HG03378 (cell line): ENCODE data around the gene FSTL4.
"Not testable (repeated sequence)": the region's sequence is repeated elsewhere in the genome, so short reads cannot be mapped to it uniquely, and the experiment has no call there.

Experiments
- ATAC-seq: cut with Tn5 transposase; IDR thresholded peaks from one replicate; pipeline ENCODE4 v1.9.1; 2021; ENCODE audit warnings: mild to moderate bottlenecking, moderate library complexity; ENCODE audit not compliant: unreplicated experiment

The FSTL4 gene

DNA sequence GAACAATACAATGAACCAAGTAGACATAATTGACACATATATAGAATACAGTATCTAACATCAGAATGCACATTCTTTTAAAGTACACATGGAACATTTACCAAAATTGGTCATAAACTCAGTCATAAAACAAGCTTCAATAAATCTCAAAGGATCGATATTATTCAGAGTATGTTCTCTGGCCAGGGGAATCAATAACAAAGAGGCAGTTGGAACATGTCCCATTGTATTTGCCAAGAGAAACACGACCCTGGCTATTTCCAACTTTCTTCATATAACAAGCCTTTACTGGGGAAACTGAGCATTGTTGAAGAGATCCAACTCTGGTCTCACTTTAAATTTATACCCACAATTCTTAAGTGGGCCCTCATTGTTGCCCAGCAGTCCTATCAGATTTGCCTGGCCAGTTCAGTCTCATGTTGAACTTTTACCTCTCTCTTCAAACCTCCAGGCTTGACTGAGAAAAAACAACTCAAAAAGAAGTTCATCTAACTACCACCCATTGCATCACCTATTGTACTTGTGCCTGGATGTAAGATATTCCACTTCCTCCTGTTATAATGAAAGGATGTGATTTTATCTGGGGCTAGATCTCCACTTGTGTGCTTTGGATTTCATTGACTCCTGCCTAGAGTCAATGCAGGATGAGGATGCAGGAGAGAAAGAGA, 398.1 kb downstream of the FSTL4 start:
- no peak for ATAC-seq

GRCh38 chr5:133205649-133206048, 406.7 kb downstream of the FSTL4 start:
- no peak for ATAC-seq

DNA sequence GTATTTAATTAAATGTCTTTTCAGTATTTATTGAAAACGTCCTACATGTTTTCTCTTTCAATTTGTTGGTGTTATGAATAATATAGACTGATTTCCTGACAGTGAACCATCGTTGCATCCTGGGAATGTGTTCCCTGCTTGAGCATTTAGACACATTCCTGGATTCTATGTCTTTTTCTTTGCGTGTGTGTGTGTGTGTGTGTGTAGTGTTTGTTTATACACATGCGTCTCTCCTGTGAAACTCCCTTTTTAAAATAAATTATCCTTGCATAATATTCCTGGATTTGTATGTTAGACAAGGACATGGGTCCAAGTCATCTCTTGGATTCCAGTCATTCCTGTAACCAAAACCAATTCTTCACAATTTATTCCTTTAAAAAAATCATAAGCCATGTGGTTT, 407.1 kb downstream of the FSTL4 start:
- ATAC-seq: no peak

DNA sequence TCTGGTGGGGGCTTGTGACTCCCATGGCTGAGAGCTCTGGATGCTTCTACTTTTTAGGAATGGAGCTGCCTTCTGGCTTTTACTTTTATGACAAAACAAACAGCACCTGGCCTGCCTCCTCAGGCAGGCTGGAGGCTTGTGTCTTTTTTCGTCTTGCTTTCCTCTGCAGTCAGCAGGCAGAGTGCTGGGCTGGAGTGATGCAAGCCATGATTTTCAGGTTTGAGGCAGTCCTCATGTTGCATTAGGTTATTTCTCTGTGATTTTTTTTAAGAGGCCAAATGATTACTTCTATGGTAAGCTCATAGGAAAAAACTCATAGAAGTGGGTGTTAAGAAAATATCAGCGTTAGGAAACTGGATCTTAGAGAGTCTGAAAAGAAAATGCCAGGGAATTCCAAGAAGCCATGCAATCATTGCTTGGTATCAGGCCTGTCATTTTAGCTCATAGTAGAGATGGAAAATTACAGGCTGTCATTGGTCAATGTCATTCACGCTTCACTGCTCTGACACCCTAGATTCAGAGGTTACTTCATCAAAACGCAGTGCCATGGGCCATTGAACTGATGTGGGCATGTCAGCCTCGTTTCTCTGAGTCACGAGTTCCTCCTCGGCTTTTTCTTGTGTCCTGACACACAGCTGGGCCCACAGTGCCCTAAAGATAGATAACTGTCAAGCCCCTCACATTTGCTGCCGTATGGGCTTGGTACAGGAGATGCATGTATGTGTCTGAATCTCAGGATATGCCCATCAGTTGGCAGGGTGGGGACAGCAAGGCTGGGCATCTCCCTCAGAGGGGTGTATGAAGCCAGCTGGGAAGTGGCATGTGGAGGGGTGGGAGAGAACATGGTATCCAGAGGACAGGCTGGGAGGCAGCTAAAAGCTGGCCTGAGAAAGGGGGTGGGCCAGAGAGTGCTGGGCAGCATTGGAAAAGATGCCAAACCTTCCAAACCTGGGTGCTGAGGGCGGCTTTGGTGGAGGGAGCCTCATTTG, 408.7 kb downstream of the FSTL4 start:
- ATAC-seq: no peak

DNA sequence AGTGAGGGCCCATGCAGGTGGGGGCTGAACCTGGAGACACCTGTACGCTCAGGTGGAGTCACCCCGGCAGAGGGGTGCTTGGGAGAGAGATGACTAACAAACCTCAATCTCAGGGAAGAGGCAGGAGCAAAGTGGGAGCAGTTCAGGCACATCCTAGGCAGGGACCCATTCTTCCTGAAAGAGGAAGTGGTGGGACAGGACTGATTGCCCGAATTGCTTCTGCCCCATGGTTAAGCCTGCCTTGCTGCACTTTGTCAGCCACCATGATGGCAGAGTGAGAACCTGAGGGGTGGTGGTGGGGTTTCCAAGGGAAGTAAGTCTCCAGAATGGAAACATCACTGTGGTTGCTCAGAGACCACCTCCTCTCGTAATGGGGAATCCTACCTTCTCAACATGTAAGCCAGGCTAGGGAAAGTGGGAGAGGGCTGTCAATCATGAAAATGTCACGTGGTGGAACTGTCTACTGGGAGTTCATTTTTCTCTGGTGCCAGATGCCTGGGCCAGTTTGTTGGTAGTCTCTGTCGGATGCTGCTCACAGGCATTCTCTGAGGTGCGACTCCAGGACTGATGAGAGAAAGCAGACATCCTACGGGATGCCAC, 410.2 kb downstream of the FSTL4 start:
- no peak for ATAC-seq

GRCh38 chr5:133201310-133201709, 411.0 kb downstream of the FSTL4 start:
- no peak for ATAC-seq

GRCh38 chr5:133200256-133200655, 412.1 kb downstream of the FSTL4 start:
- ATAC-seq: no peak

- ATAC-seq: no peak
Measured at GRCh38 chr5:133199417-133200178, 412.7 kb downstream of the FSTL4 start.

DNA sequence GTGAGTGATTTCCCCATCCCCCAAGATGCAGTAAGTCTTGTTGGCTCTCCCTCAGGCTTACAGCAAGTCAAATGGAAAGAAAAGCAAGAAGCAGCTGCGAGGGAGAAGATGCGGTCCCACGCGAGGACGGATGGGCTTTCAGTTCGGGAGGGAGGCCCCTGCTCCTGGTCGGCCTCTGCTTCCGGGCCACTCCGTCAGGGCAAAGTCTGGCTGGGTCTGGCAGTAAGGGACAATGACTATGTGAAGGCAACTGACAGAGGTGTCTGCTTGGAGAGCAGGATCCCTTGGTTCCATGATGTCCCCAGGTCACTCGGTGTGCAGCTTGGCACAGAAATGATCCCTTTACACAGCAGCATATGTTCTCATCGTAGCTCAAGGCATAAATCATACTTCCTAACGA, 413.8 kb downstream of the FSTL4 start:
- ATAC-seq: no peak

- no peak for ATAC-seq
Measured at GRCh38 chr5:133196441-133197085, 415.8 kb downstream of the FSTL4 start.

GRCh38 chr5:133195250-133195649, 417.1 kb downstream of the FSTL4 start:
- no peak for ATAC-seq

DNA sequence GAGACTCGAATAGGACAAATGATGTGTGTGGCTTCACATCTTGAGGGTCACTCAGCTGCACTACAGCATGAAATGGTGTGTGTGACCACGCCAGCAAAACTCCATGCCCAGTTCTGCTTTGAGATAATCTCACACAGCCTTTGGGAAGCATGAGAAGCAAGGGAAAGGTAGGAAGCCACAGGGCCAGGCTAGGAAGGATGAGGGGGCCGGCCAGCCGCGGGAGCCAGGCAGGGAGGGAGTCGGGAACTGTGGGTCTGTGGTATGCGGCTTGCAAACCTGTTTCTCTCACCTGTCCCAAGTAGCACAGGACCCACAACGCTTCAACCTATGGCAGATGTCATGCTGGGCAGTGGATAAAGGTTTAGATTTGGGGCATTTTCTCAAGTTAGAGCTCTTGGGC, 418.5 kb downstream of the FSTL4 start:
- ATAC-seq: no peak

DNA sequence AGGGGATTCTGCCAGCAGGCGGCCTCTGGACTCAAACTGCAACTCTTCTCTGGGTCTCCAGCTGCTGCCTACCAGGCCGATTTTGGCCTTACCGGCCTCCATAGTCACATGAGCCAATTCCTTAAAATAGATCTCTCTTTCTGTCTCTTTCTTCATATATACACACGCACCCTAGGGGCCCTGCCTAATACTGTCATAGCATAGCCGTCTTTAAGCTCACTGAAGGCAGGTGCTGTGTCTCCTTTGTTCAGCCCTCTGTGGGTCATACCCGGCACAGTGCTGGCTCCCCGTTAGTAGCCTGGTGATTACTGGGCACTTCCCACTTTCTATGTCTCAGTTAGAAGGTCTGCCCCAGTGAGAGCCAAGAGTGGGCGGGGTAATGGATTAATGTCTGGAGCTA, 419.6 kb downstream of the FSTL4 start:
- no peak for ATAC-seq

DNA sequence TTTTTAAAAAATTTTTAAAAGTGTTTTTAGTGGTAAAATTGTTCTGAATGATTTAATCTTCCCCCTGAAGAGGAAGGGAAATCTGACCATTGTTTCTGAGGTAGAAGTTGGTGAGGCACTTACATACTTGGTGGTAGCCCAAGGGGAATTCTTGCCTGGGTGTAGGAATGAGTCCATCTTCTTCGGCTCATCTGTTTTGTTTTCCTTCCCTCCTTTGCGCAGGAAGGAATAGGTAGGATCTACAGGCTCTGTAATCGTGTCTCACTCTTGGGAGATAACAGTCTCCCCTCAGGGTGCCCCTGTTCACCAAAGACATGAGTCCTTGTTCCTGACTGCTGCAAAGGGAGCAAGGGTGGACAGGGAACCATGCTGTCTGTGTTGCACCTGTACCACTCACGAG, 422.5 kb downstream of the FSTL4 start:
- ATAC-seq: no peak

- no peak for ATAC-seq
Measured at GRCh38 chr5:133179405-133179804, 432.9 kb downstream of the FSTL4 start.

- not testable (repeated sequence) for ATAC-seq
Measured at GRCh38 chr5:133170756-133171387, 441.5 kb downstream of the FSTL4 start.

DNA sequence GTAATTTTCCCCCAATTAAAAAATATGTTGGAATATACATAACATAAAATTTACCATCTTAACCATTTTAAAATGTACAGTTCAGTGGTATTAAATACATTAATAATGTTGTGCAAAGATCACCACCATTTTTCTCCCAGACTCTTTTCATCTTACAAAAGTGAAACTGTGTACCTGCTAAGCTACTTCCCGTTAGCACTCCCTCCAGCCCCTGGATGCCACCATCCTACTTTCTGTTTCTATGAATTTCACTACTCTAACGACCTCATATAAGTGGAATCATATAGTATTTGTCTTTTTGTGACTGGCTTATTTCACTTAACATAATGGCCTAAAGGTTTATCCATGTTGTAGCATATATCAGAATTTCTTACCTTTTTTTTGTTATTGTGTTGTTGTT, 447.6 kb downstream of the FSTL4 start:
- ATAC-seq: no peak

GRCh38 chr5:133163839-133164238, 448.5 kb downstream of the FSTL4 start:
- no peak for ATAC-seq

GRCh38 chr5:133159543-133159942, 452.8 kb downstream of the FSTL4 start:
- no peak for ATAC-seq
